ENCODE data around the gene NTMT2.

The NTMT2 gene

DNA sequence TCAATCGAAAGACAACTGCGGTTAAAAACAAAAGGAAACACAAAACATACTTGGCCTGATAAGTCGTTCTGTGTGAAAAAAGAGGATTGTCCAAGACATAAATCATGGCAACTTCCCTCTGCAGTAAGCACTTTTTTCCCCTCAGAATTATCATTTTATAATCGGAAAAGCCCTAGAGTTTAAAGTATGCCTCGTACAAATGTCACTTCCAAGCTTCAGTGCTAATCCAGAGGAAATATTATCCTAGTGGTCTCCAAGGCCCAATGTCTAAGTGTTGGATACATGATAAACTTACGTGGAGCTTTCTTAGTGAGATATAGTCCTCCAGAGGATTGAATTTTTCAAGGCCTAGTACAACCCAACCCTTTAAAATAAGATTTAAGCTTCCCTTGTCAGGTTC lies 11.2 kb upstream of the NTMT2 start:
- Mint-ChIP-seq H3K27ac (ENCODE audit: low read depth) (no peak overlapping the region), H3K4me1 (no peaks in the 10 kb centered on the region), H3K27me3 (peaks cover 29% of the 10 kb centered on the region), H3K36me3 (ENCODE audit: insufficient read depth) (peaks cover 1% of the 10 kb centered on the region), H3K4me3 (no peak overlapping the region), H3K9me3 (no peaks in the 10 kb centered on the region)
- DNase-seq (ENCODE audit: low spot score in 2 of 2) (no peak), ATAC-seq (replicated peaks; ENCODE audit: extremely low read depth, poor library complexity, severe bottlenecking) (no peak)

DNA sequence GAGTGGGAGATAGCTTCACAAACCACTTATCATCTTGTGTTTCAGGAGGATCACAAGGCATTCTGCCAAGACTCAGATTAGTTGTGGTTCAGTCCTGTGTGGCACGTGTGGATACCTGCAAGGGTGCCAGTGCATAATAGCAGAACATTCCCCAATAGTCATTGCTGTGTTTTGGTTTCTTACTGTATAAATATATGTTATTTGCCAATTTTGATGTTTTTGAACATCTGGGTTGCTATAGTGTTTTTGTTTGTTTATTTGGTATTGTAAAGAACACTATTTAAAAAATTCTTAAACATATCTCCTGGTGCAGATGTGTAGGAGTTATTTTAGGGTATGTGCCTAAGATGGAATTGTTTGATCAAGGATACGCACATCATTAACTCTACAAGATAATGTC lies 5.4 kb upstream of the NTMT2 start:
- peaks cover 45% of the 10 kb centered on the region for H3K27me3 Mint-ChIP-seq

GRCh38 chr1:170145061-170145460 lies 698 bp upstream of the NTMT2 start:
- peaks cover 7% of the 10 kb centered on the region for H3K9me3 Mint-ChIP-seq
- no peak overlapping the region for H3K4me3 Mint-ChIP-seq
- ATAC-seq (replicated peaks; ENCODE audit: extremely low read depth, poor library complexity, severe bottlenecking) (no peak), DNase-seq (ENCODE audit: low spot score in 2 of 2) (no peak)
- peaks cover 52% of the 10 kb centered on the region for H3K27me3 Mint-ChIP-seq
- H3K27ac Mint-ChIP-seq (ENCODE audit: low read depth): no peak overlapping the region
- no peaks in the 10 kb centered on the region for H3K4me1 Mint-ChIP-seq
- no peaks in the 10 kb centered on the region for H3K36me3 Mint-ChIP-seq (ENCODE audit: insufficient read depth)

More for the DNA sequence above, 5.4 kb upstream of the NTMT2 start:
- Mint-ChIP-seq H3K4me3 (no peak overlapping the region), H3K9me3 (peaks cover 7% of the 10 kb centered on the region), H3K4me1 (no peaks in the 10 kb centered on the region), H3K27ac (ENCODE audit: low read depth) (no peak overlapping the region), H3K36me3 (ENCODE audit: insufficient read depth) (no peaks in the 10 kb centered on the region)
- ATAC-seq (replicated peaks; ENCODE audit: extremely low read depth, poor library complexity, severe bottlenecking): no peak
- no peak for DNase-seq (ENCODE audit: low spot score in 2 of 2)

- no peak overlapping the region for H3K4me3 Mint-ChIP-seq
- H3K9me3 Mint-ChIP-seq: peaks cover 7% of the 10 kb centered on the region
- no peaks in the 10 kb centered on the region for H3K36me3 Mint-ChIP-seq (ENCODE audit: insufficient read depth)
- H3K27ac Mint-ChIP-seq (ENCODE audit: low read depth): no peak overlapping the region
- DNase-seq (ENCODE audit: low spot score in 2 of 2) (no peak), ATAC-seq (replicated peaks; ENCODE audit: extremely low read depth, poor library complexity, severe bottlenecking) (no peak)
- H3K4me1 Mint-ChIP-seq: no peaks in the 10 kb centered on the region
- H3K27me3 Mint-ChIP-seq: peaks cover 51% of the 10 kb centered on the region
Measured at GRCh38 chr1:170146720-170147263, 1.0 kb downstream of the NTMT2 start.

GRCh38 chr1:170149241-170149640 lies 3.5 kb downstream of the NTMT2 start:
- H3K36me3 Mint-ChIP-seq (ENCODE audit: insufficient read depth): no peaks in the 10 kb centered on the region
- ATAC-seq (replicated peaks; ENCODE audit: extremely low read depth, poor library complexity, severe bottlenecking): no peak
- H3K9me3 Mint-ChIP-seq: peaks cover 12% of the 10 kb centered on the region
- H3K27me3 Mint-ChIP-seq: peaks cover 43% of the 10 kb centered on the region
- DNase-seq (ENCODE audit: low spot score in 2 of 2): no peak
- no peak overlapping the region for H3K27ac Mint-ChIP-seq (ENCODE audit: low read depth)
- no peak overlapping the region for H3K4me3 Mint-ChIP-seq
- no peaks in the 10 kb centered on the region for H3K4me1 Mint-ChIP-seq

GRCh38 chr1:170150016-170150415 lies 4.3 kb downstream of the NTMT2 start:
- Mint-ChIP-seq H3K27me3 (peaks cover 35% of the 10 kb centered on the region), H3K4me3 (no peak overlapping the region), H3K9me3 (peaks cover 5% of the 10 kb centered on the region), H3K27ac (ENCODE audit: low read depth) (no peak overlapping the region), H3K36me3 (ENCODE audit: insufficient read depth) (no peaks in the 10 kb centered on the region), H3K4me1 (no peaks in the 10 kb centered on the region)
- ATAC-seq (replicated peaks; ENCODE audit: extremely low read depth, poor library complexity, severe bottlenecking) (no peak), DNase-seq (ENCODE audit: low spot score in 2 of 2) (no peak)

DNA sequence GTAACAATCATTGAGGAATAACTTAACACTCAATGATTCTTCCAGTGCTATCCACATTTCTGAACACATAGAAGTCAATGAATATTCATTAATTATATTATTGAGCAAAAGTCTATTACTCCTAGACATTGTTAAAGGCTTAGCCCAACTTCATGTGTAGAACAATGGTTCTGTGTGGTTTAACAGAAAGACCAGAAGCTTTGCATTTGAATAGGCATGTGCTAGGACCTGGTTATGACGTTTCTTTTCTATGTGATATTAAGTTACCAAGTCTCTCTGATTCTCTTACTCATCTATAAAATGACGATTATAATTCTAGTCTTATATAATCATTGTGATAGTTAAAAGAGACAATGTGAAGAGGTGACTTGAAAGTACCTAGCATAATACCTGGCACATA lies 5.2 kb downstream of the NTMT2 start:
- no peaks in the 10 kb centered on the region for H3K36me3 Mint-ChIP-seq (ENCODE audit: insufficient read depth)
- peaks cover 26% of the 10 kb centered on the region for H3K27me3 Mint-ChIP-seq

GRCh38 chr1:170153417-170153816 lies 7.7 kb downstream of the NTMT2 start:
- H3K27ac Mint-ChIP-seq (ENCODE audit: low read depth): no peak overlapping the region
- peaks cover 5% of the 10 kb centered on the region for H3K9me3 Mint-ChIP-seq
- peaks cover 31% of the 10 kb centered on the region for H3K27me3 Mint-ChIP-seq
- H3K36me3 Mint-ChIP-seq (ENCODE audit: insufficient read depth): no peaks in the 10 kb centered on the region
- ATAC-seq (replicated peaks; ENCODE audit: extremely low read depth, poor library complexity, severe bottlenecking) (no peak), DNase-seq (ENCODE audit: low spot score in 2 of 2) (no peak)
- H3K4me1 Mint-ChIP-seq: no peaks in the 10 kb centered on the region
- no peak overlapping the region for H3K4me3 Mint-ChIP-seq

More for the DNA sequence above, 5.2 kb downstream of the NTMT2 start:
- ATAC-seq (replicated peaks; ENCODE audit: extremely low read depth, poor library complexity, severe bottlenecking): no peak
- H3K4me3 Mint-ChIP-seq: no peak overlapping the region
- H3K27ac Mint-ChIP-seq (ENCODE audit: low read depth): no peak overlapping the region
- H3K4me1 Mint-ChIP-seq: no peaks in the 10 kb centered on the region
- DNase-seq (ENCODE audit: low spot score in 2 of 2): no peak
- H3K9me3 Mint-ChIP-seq: peaks cover 5% of the 10 kb centered on the region

- H3K27ac Mint-ChIP-seq (ENCODE audit: low read depth): no peak overlapping the region
- ATAC-seq (replicated peaks; ENCODE audit: extremely low read depth, poor library complexity, severe bottlenecking) (no peak), DNase-seq (ENCODE audit: low spot score in 2 of 2) (no peak)
- H3K36me3 Mint-ChIP-seq (ENCODE audit: insufficient read depth): no peaks in the 10 kb centered on the region
- no peaks in the 10 kb centered on the region for H3K4me1 Mint-ChIP-seq
- no peak overlapping the region for H3K4me3 Mint-ChIP-seq
- H3K9me3 Mint-ChIP-seq: peaks cover 5% of the 10 kb centered on the region
- H3K27me3 Mint-ChIP-seq: peaks cover 32% of the 10 kb centered on the region
Measured at GRCh38 chr1:170155055-170155454, 9.3 kb downstream of the NTMT2 start.

DNA sequence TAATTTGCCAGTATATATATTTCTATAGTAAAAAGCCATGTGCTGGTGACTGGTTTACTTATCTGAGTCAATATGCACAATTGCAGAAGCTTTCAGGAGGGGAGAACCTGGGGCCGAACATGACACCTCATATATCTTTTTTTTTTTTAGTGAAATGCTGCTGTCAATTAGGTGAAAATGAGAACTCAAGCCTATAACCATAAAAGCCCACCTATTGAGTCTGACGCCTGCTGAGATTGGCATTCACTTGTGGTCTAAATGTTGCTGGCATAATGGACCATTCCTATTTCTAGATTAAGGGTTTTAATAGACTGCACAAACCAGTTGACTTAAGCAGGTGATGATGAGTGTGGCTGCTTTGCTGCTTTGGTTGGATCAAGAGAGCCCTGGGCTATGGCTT lies 10.8 kb downstream of the NTMT2 start:
- no peak overlapping the region for H3K27ac Mint-ChIP-seq (ENCODE audit: low read depth)
- DNase-seq (ENCODE audit: low spot score in 2 of 2) (no peak), ATAC-seq (replicated peaks; ENCODE audit: extremely low read depth, poor library complexity, severe bottlenecking) (no peak)
- no peaks in the 10 kb centered on the region for H3K4me1 Mint-ChIP-seq
- H3K9me3 Mint-ChIP-seq: peaks cover 5% of the 10 kb centered on the region
- H3K36me3 Mint-ChIP-seq (ENCODE audit: insufficient read depth): no peaks in the 10 kb centered on the region
- no peak overlapping the region for H3K4me3 Mint-ChIP-seq
- H3K27me3 Mint-ChIP-seq: peaks cover 26% of the 10 kb centered on the region

- Mint-ChIP-seq H3K4me1 (no peaks in the 10 kb centered on the region), H3K36me3 (ENCODE audit: insufficient read depth) (no peaks in the 10 kb centered on the region), H3K4me3 (no peak overlapping the region), H3K27ac (ENCODE audit: low read depth) (no peak overlapping the region), H3K9me3 (peaks cover 5% of the 10 kb centered on the region), H3K27me3 (peaks cover 26% of the 10 kb centered on the region)
- no peak for DNase-seq (ENCODE audit: low spot score in 2 of 2)
- no peak for ATAC-seq (replicated peaks; ENCODE audit: extremely low read depth, poor library complexity, severe bottlenecking)
Measured at GRCh38 chr1:170157820-170158219, 12.1 kb downstream of the NTMT2 start.

DNA sequence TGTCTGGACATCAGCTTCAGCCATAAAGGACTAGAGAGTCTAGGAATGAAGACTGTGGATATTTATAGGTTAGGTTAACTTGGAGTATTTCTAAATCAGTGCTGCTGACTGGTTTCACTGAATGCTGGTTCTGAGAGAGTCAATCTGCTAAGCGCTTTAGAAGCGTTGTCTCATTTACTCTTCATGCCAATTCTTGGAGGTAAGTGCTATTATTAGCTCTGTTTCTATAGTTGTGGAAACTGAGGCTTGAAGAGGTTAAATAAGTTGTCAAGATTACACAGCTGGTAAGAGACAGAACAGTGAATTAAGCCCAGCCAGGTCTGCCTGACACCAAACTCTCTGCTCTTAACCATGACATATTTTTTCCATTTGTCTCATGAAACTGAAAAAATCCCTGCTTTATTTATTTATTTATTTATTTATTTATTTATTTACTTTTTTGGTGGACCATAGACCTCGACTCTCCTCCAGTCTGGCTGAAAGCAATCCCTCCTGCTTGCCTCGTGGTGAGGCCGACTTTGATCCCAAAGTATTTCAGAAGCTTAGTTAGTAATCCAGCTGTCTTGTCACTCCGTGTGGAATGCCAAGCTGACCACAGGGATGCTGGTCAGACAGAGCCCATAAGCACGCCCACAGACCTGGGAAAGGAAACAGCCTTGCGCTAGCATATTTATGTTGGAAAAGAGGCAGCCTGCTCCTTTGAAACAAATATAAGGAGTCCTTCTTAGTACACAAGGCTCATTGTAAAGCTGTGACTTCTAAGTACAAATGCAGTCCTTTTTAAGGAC lies 16.9 kb downstream of the NTMT2 start:
- H3K4me3 Mint-ChIP-seq: no peak overlapping the region
- no peaks in the 10 kb centered on the region for H3K9me3 Mint-ChIP-seq
- no peaks in the 10 kb centered on the region for H3K36me3 Mint-ChIP-seq (ENCODE audit: insufficient read depth)
- no peaks in the 10 kb centered on the region for H3K4me1 Mint-ChIP-seq
- peaks cover 22% of the 10 kb centered on the region for H3K27me3 Mint-ChIP-seq
- DNase-seq (ENCODE audit: low spot score in 2 of 2): no peak
- no peak overlapping the region for H3K27ac Mint-ChIP-seq (ENCODE audit: low read depth)
- ATAC-seq (replicated peaks; ENCODE audit: extremely low read depth, poor library complexity, severe bottlenecking): no peak

- no peak for DNase-seq (ENCODE audit: low spot score in 2 of 2)
- H3K4me1 Mint-ChIP-seq: no peaks in the 10 kb centered on the region
Measured at GRCh38 chr1:170164103-170164763, 18.5 kb downstream of the NTMT2 start.

More at GRCh38 chr1:170164103-170164763, 18.5 kb downstream of the NTMT2 start:
- H3K27me3 Mint-ChIP-seq: peaks cover 7% of the 10 kb centered on the region
- no peak overlapping the region for H3K27ac Mint-ChIP-seq (ENCODE audit: low read depth)
- H3K9me3 Mint-ChIP-seq: no peaks in the 10 kb centered on the region
- H3K36me3 Mint-ChIP-seq (ENCODE audit: insufficient read depth): no peaks in the 10 kb centered on the region
- no peak for ATAC-seq (replicated peaks; ENCODE audit: extremely low read depth, poor library complexity, severe bottlenecking)
- H3K4me3 Mint-ChIP-seq: no peak overlapping the region
